K562 (cell line): ENCODE data around the gene PLPPR2. TPM values are rescaled to one million over a fixed set of nuclear protein-coding genes. Genes with fewer than 3 reads are reported as not detected.

ENCODE experiments used
- ATAC-seq: fragments of 200-7000 bp; cut with Tn5 transposase; 3 replicates; pipeline ENCODE4 v1.9.1; 2020; ENCODE audit warnings: moderate library complexity
- BruUV-seq: library from RNA; stranded (reverse); fragments of 400-500 nt; replicated peaks from 2 replicates; lab custom pipeline; 2021; lab: Mats Ljungman, UMichigan
- CTCF ChIA-PET: fragments of 300-600 bp; formaldehyde crosslinking; extraction: SDS; loops from one replicate; lab custom pipeline; 2021; ENCODE audit warnings: low intra/inter-chr PET ratio; lab: Yijun Ruan, JAX
- POLR2A ChIA-PET: fragments of 300-600, 350-650 bp; sonication (Branson Sonifier 250); formaldehyde crosslinking; extraction: SDS; loops from one replicate; lab custom pipeline; 2021; ENCODE audit warnings: antibody characterized with exemption, inconsistent platforms; lab: Yijun Ruan, JAX
- DNase-seq, 4 experiments: peaks; one replicate each; pipeline versions ENCODE4 v3.0.0 to v3.0.0-alpha.2; 2011 to 2018; ENCODE audit warnings: low spot score in 3 of 4, mixed read lengths in 3 of 4; ENCODE audit errors: extremely low read depth in 1 of 4
- FAIRE-seq: peaks from 2 replicates; lab custom pipeline; 2011; peaks lifted over from hg19 to GRCh38; lab: Jason Lieb, UNC
- H2AFZ ChIP-seq: 2 replicates; pipeline ENCODE4 v1.6.0; 2011; ENCODE audit warnings: low read depth, low read length, control low read depth, inconsistent platforms
- H3K27ac ChIP-seq: fragments of 200-600 bp; 3 replicates; pipeline ENCODE4 v1.8.0; 2011; ENCODE audit warnings: low read depth, mild to moderate bottlenecking, control low read depth, inconsistent platforms, low read length, moderate library complexity, mixed read lengths; ENCODE audit errors: extremely low read depth
- H3K27me3 ChIP-seq, 2 experiments: fragments of 300-600 bp in 1 of 2; 2 replicates in 1 of 2; 3 replicates in 1 of 2; pipeline versions ENCODE4 v1.6.0 to v1.8.0; 2011; ENCODE audit warnings: inconsistent platforms in 2 of 2, low read length in 2 of 2, mild to moderate bottlenecking in 1 of 2, mixed read lengths in 1 of 2, moderate library complexity in 1 of 2; ENCODE audit not compliant: control insufficient read depth in 2 of 2, insufficient read depth in 2 of 2
- H3K36me3 ChIP-seq: fragments of 300-600 bp; 3 replicates; pipeline ENCODE4 v1.8.0; 2011; ENCODE audit warnings: mild to moderate bottlenecking, low read length, inconsistent platforms; ENCODE audit not compliant: control insufficient read depth, insufficient read depth
- H3K4me1 ChIP-seq, 2 experiments: fragments of 200-600 bp in 1 of 2; replicated peaks in 1 of 2; 2 replicates in 1 of 2; 3 replicates in 1 of 2; pipeline versions ENCODE4 v1.5.1 to v1.8.0; 2011; ENCODE audit warnings: inconsistent platforms in 2 of 2, low read length in 2 of 2, mild to moderate bottlenecking in 1 of 2, mixed read lengths in 1 of 2, moderate library complexity in 1 of 2; ENCODE audit not compliant: control insufficient read depth in 2 of 2, insufficient read depth in 2 of 2
- H3K4me2 ChIP-seq: 2 replicates; pipeline ENCODE4 v1.6.1; 2011; ENCODE audit warnings: low read length, control low read depth, inconsistent platforms, mixed read lengths; ENCODE audit not compliant: insufficient read depth
- H3K4me3 ChIP-seq: fragments of 200-600 bp; sonication (generic), shearing (Covaris generic); 2 replicates; pipeline ENCODE4 v1.5.1; 2016; ENCODE audit warnings: control low read depth, inconsistent platforms
- H3K79me2 ChIP-seq: fragments of 200-600 bp; 3 replicates; pipeline ENCODE4 v1.8.0; 2011; ENCODE audit warnings: low read length, inconsistent platforms; ENCODE audit not compliant: control insufficient read depth, insufficient read depth
- H3K9ac ChIP-seq, 2 experiments: 2 replicates each; pipeline versions ENCODE4 v1.6.0 to v1.6.1; 2011; ENCODE audit warnings: low read depth in 2 of 2, low read length in 2 of 2, control low read depth in 1 of 2, inconsistent platforms in 1 of 2, mild to moderate bottlenecking in 1 of 2, mixed read lengths in 1 of 2; ENCODE audit not compliant: insufficient read depth in 1 of 2
- H3K9me1 ChIP-seq: one replicate; pipeline ENCODE4 v1.6.0; 2011; ENCODE audit warnings: inconsistent platforms, mild to moderate bottlenecking, low read length, moderate library complexity; ENCODE audit not compliant: control insufficient read depth, insufficient read depth
- H3K9me3 ChIP-seq: replicated peaks from 2 replicates; pipeline ENCODE4 v1.5.1; 2011; ENCODE audit warnings: low read depth, low read length, inconsistent platforms; ENCODE audit not compliant: control insufficient read depth, insufficient read depth
- H4K20me1 ChIP-seq: replicated peaks from 2 replicates; pipeline ENCODE4 v1.6.1; 2011; ENCODE audit warnings: low read length, inconsistent platforms, mixed read lengths; ENCODE audit not compliant: control insufficient read depth, insufficient read depth
- ATF7 ChIP-seq: fragments of 450-650 bp; IDR thresholded peaks from 2 replicates; pipeline ENCODE4 v1.7.1; 2014; ENCODE audit warnings: mild to moderate bottlenecking, moderate library complexity
- DIDO1 ChIP-seq: fragments of 450-650 bp; IDR thresholded peaks from 2 replicates; pipeline ENCODE4 v1.6.1; 2016; ENCODE audit warnings: low read depth, missing biosample characterization, missing genetic modification characterization
- ESRRA ChIP-seq: fragments of 450-650 bp; IDR thresholded peaks from 2 replicates; pipeline ENCODE4 v1.6.1; 2014; ENCODE audit warnings: low read depth, mild to moderate bottlenecking, moderate library complexity, borderline replicate concordance
- KDM4B ChIP-seq, 2 experiments: fragments of 450-650 bp in 1 of 2; sonication (generic) in 1 of 2; IDR thresholded peaks; 2 replicates each; pipeline ENCODE4 v1.6.1; 2016 to 2017; ENCODE audit warnings: borderline replicate concordance in 2 of 2, antibody characterized with exemption in 1 of 2, low read depth in 1 of 2, mild to moderate bottlenecking in 1 of 2
- MTA2 ChIP-seq: fragments of 450-650 bp; IDR thresholded peaks from 2 replicates; pipeline ENCODE4 v1.6.1; 2016; ENCODE audit warnings: low read depth
- NFIC ChIP-seq: fragments of 450-650 bp; IDR thresholded peaks from 2 replicates; pipeline ENCODE4 v1.6.1; 2017; ENCODE audit warnings: mild to moderate bottlenecking, inconsistent platforms
- NR2C1 ChIP-seq, 2 experiments: fragments of 450-650 bp; IDR thresholded peaks; 2 replicates each; pipeline ENCODE4 v1.6.1; 2017; ENCODE audit warnings: mild to moderate bottlenecking in 2 of 2, antibody characterized with exemption in 1 of 2, inconsistent platforms in 1 of 2, missing compliant biosample characterization in 1 of 2, missing genetic modification characterization in 1 of 2
- NR2C2 ChIP-seq, 2 experiments: fragments of 200-800 bp in 1 of 2; sonication (Bioruptor generic) in 1 of 2; sonication (generic) in 1 of 2; formaldehyde crosslinking in 1 of 2; IDR thresholded peaks; 2 replicates each; pipeline versions ENCODE4 v1.6.1 to v1.8.0; 2016 to 2022; ENCODE audit warnings: mild to moderate bottlenecking in 1 of 2, missing compliant biosample characterization in 1 of 2, missing genetic modification characterization in 1 of 2, missing genetic modification reagents in 1 of 2
- NR2F6 ChIP-seq: fragments of 450-650 bp; formaldehyde crosslinking; IDR thresholded peaks from 2 replicates; pipeline ENCODE4 v1.4.0; 2020; ENCODE audit warnings: mild to moderate bottlenecking
- SMARCA4 ChIP-seq: fragments of 450-650 bp; IDR thresholded peaks from 2 replicates; pipeline ENCODE4 v1.6.1; 2016
- SRSF3 ChIP-seq: fragments of 200-400 bp; formaldehyde crosslinking; IDR thresholded peaks from 2 replicates; pipeline ENCODE4 v1.6.1; 2016; ENCODE audit warnings: mild to moderate bottlenecking, low read length, moderate library complexity; ENCODE audit not compliant: insufficient read depth
- TRIM24 ChIP-seq, 2 experiments: fragments of 450-650 bp; IDR thresholded peaks; 2 replicates each; pipeline ENCODE4 v1.6.1; 2016
- ZBTB33 ChIP-seq: sonication (generic); formaldehyde crosslinking; IDR thresholded peaks from 2 replicates; pipeline ENCODE4 v1.8.1; 2023; ENCODE audit warnings: mild to moderate bottlenecking, missing genetic modification reagents
- ZBTB7A ChIP-seq: IDR thresholded peaks from 2 replicates; pipeline ENCODE4 v1.6.1; 2011; ENCODE audit warnings: low read depth, mild to moderate bottlenecking, low read length, moderate library complexity, borderline replicate concordance; ENCODE audit not compliant: control insufficient read depth
- WGBS: fragments of 100-300 bp; shearing (Covaris generic); methylation state at CpG from one replicate; pipeline ENCODE4 v1.1.6; 2016; ENCODE audit warnings: low coverage, mixed read lengths; ENCODE audit not compliant: insufficient coverage; ENCODE audit errors: missing lambda C conversion rate; 5-methylcytosine and 5-hydroxymethylcytosine counted together
- in situ Hi-C: fragments of 300-500 bp; cut with MboI; formaldehyde crosslinking; loops from 4 replicates; pipeline ENCODE4 v1.15.0; 2018; ENCODE audit warnings: inconsistent platforms, mixed read lengths
- intact Hi-C: fragments of 100-400 bp; cut with micrococcal nuclease; formaldehyde crosslinking; loops from 2 replicates; pipeline ENCODE4 v1.14.2; 2022
- polyA plus RNA-seq, 8 experiments: library from polyadenylated mRNA; depleted of rRNA in 4 of 8; stranded (reverse) in 5 of 8; unstranded in 3 of 8; fragments of >200 nt; fragmentation: Nextera tagmentation in 2 of 8; fragmentation: Illumina TruSeq in 1 of 8; extraction: Ambion mirVana in 2 of 8; extraction: Trizol in 1 of 8; gene quantifications; 2 replicates each; pipeline versions ENCODE4 v1.2.1 to v1.2.3, GENCODE V29; 2011 to 2014; ENCODE audit warnings: inconsistent platforms in 1 of 8, missing spikeins in 1 of 8
- total RNA-seq, 7 experiments: library from RNA; depleted of rRNA in 6 of 7; stranded (reverse); fragments of >200 nt in 6 of 7; fragmentation: Illumina TruSeq in 2 of 7; extraction: Trizol in 2 of 7; gene quantifications; 2 replicates each; pipeline versions ENCODE4 v1.2.1 to v1.2.3, GENCODE V29; 2011 to 2021; ENCODE audit warnings: low replicate concordance in 1 of 7

The PLPPR2 gene
- total and polyA plus RNA-seq, 9 of the 15 experiments (the other 6 are each of a cell fraction or from before 2014, with no cell fraction given), result 0.49 to 15.9 (median 3.4) TPM

GRCh38 chr19:11401808-11402543 lies 46.7 kb downstream of the PLPPR2 start:
- TF ChIP-seq NR2C2 (CRISPR knock-in tag; IDR thresholded peaks at IDR 0.05) (peak; percentile 99), NR2C2 (tag; IDR thresholded peaks at IDR 0.05) (peak; percentile 98), KDM4B (IDR thresholded peaks at IDR 0.05; ENCODE audit: borderline replicate concordance in 2 of 2, low read depth in 1 of 2) (no peak), ATF7 (no peak), NR2F6 (CRISPR knock-in tag) (0 out of 2 replicates have a peak, but pooled peaks have one; percentile 68), ESRRA (peak; percentile 99), SRSF3 (no peak), DIDO1 (tag) (0 out of 2 replicates have a peak, but pooled peaks have one; percentile 26), SMARCA4 (no peak), NR2C1 (IDR thresholded peaks at IDR 0.05) (peak; percentile 99), NR2C1 (tag; IDR thresholded peaks at IDR 0.05) (peak; percentile 100), MTA2 (peak; percentile 70), TRIM24 (IDR thresholded peaks at IDR 0.05) (peak; percentile 77 to 88; a peak in 3 of 4 replicates), NFIC (peak; percentile 47), ZBTB7A (0 out of 2 replicates have a peak, but pooled peaks have one; percentile 30), ZBTB33 (no peak)
- Histone ChIP-seq H3K36me3 (no peaks in the 10 kb centered on the region), H3K4me3 (no peak overlapping the region), H3K4me1 (peaks cover 6 to 25% of the 10 kb centered on the region in 2 experiments; a peak in 4 of 5 replicates), H3K9me3 (no peaks in the 10 kb centered on the region), H3K27ac (no peak overlapping the region), H2AFZ (no peak overlapping the region), H3K9ac (no peak overlapping the region), H3K27me3 (no peaks in the 10 kb centered on the region), H3K4me2 (no peak overlapping the region), H3K9me1 (no peaks in the 10 kb centered on the region), H4K20me1 (no peaks in the 10 kb centered on the region), H3K79me2 (no peaks in the 10 kb centered on the region)
- CTCF ChIA-PET, result no interaction called here
- FAIRE-seq (no peak), ATAC-seq (no peak), DNase-seq (peak in 1 of 4 experiments; percentile 10)
- WGBS, result 65% methylated on average over 5 of the region's 9 CpGs
- BruUV-seq, result no TSS peak
- intact Hi-C loops (no loop called here), in situ Hi-C loops (no loop called here)
- POLR2A ChIA-PET, result no interaction called here
